Loucy (cell line): ENCODE data around the gene TFCP2L1.

Experiments
- H2AFZ ChIP-seq: fragments of 200-600 bp; sonication (generic); 2 replicates; pipeline ENCODE4 v1.6.0; 2016; ENCODE audit warnings: antibody characterized with exemption, mild to moderate bottlenecking, low read length, moderate library complexity
- H3F3A ChIP-seq: fragments of 200-600 bp; 2 replicates; pipeline ENCODE4 v1.6.0; 2016; ENCODE audit warnings: antibody characterized with exemption, low read depth, mild to moderate bottlenecking
- H3K27me3 ChIP-seq: fragments of 200-600 bp; sonication (generic); 2 replicates; pipeline ENCODE4 v1.6.1; 2014; ENCODE audit warnings: low read length, mild to moderate bottlenecking; ENCODE audit not compliant: insufficient read depth, poor library complexity, severe bottlenecking
- H3K36me3 ChIP-seq: fragments of 200-600 bp; sonication (generic); 2 replicates; pipeline ENCODE4 v1.6.1; 2016; ENCODE audit warnings: low read length; ENCODE audit not compliant: insufficient read depth
- H3K4me1 ChIP-seq: fragments of 200-600 bp; sonication (generic); 2 replicates; pipeline ENCODE4 v1.5.1; 2014; ENCODE audit warnings: low read length, mild to moderate bottlenecking; ENCODE audit not compliant: insufficient read depth, poor library complexity, severe bottlenecking
- H3K4me2 ChIP-seq: fragments of 200-600 bp; sonication (generic); 2 replicates; pipeline ENCODE4 v1.6.0; 2014; ENCODE audit warnings: antibody characterized with exemption, low read length, low read depth, mild to moderate bottlenecking; ENCODE audit not compliant: poor library complexity, severe bottlenecking
- H3K4me3 ChIP-seq: fragments of 200-600 bp; sonication (generic); 2 replicates; pipeline ENCODE4 v1.5.1; 2014; ENCODE audit warnings: low read length, mild to moderate bottlenecking, mixed read lengths; ENCODE audit not compliant: poor library complexity, severe bottlenecking
- H3K79me2 ChIP-seq: fragments of 200-600 bp; sonication (generic); 2 replicates; pipeline ENCODE4 v1.6.1; 2014; ENCODE audit warnings: low read length; ENCODE audit not compliant: insufficient read depth
- H3K9ac ChIP-seq: fragments of 200-600 bp; sonication (generic); 2 replicates; pipeline ENCODE4 v1.6.0; 2014; ENCODE audit warnings: mild to moderate bottlenecking, low read depth, low read length, moderate library complexity; ENCODE audit not compliant: poor library complexity, severe bottlenecking
- H3K9me2 ChIP-seq: fragments of 200-600 bp; sonication (generic); replicated peaks from 2 replicates; pipeline ENCODE4 v1.6.1; 2016; ENCODE audit warnings: low read depth, low read length, mixed read lengths
- H3K9me3 ChIP-seq: fragments of 200-600 bp; sonication (generic); 2 replicates; pipeline ENCODE4 v1.6.1; 2014; ENCODE audit warnings: mild to moderate bottlenecking, antibody characterized with exemption, low read length, low read depth; ENCODE audit not compliant: insufficient read depth
- H4K20me1 ChIP-seq: fragments of 200-600 bp; sonication (generic); 2 replicates; pipeline ENCODE4 v1.6.0; 2014; ENCODE audit warnings: antibody characterized with exemption, low read length, mild to moderate bottlenecking; ENCODE audit not compliant: insufficient read depth, poor library complexity, severe bottlenecking
- CTCF ChIP-seq: fragments of 200-600 bp; sonication (generic); conservative IDR thresholded peaks from 2 replicates; pipeline ENCODE4 v1.5.1; 2014; ENCODE audit warnings: mild to moderate bottlenecking, antibody characterized with exemption, low read length
- EZH2phosphoT487 ChIP-seq: fragments of 200-600 bp; IDR thresholded peaks from 2 replicates; pipeline ENCODE4 v1.6.1; 2018; ENCODE audit warnings: antibody characterized with exemption, mild to moderate bottlenecking, moderate library complexity, borderline replicate concordance

Gene TFCP2L1

GRCh38 chr2:121220995-121221394, 64.0 kb downstream of the TFCP2L1 start:
- no peaks in the 10 kb centered on the region for H3K36me3 ChIP-seq
- no peaks in the 10 kb centered on the region for H3F3A ChIP-seq
- no peaks in the 10 kb centered on the region for H3K4me1 ChIP-seq
- H4K20me1 ChIP-seq: no peaks in the 10 kb centered on the region
- no peak overlapping the region for H3K9ac ChIP-seq
- H3K9me2 ChIP-seq: no peaks in the 10 kb centered on the region
- no peaks in the 10 kb centered on the region for H3K9me3 ChIP-seq
- H3K27me3 ChIP-seq: no peaks in the 10 kb centered on the region
- no peak overlapping the region for H3K4me3 ChIP-seq
- no peak overlapping the region for H3K4me2 ChIP-seq
- TF ChIP-seq CTCF (no peak), EZH2phosphoT487 (no peak)
- H2AFZ ChIP-seq: no peak overlapping the region
- no peaks in the 10 kb centered on the region for H3K79me2 ChIP-seq

- no peaks in the 10 kb centered on the region for H3F3A ChIP-seq
- H3K27me3 ChIP-seq: no peaks in the 10 kb centered on the region
- H4K20me1 ChIP-seq: no peaks in the 10 kb centered on the region
- H3K9me2 ChIP-seq: no peaks in the 10 kb centered on the region
- H2AFZ ChIP-seq: no peak overlapping the region
- no peak overlapping the region for H3K9ac ChIP-seq
- no peaks in the 10 kb centered on the region for H3K36me3 ChIP-seq
- no peaks in the 10 kb centered on the region for H3K4me1 ChIP-seq
- TF ChIP-seq CTCF: no peak
- TF ChIP-seq EZH2phosphoT487: no peak
- H3K79me2 ChIP-seq: no peaks in the 10 kb centered on the region
- H3K9me3 ChIP-seq: no peaks in the 10 kb centered on the region
- no peak overlapping the region for H3K4me2 ChIP-seq
- H3K4me3 ChIP-seq: no peak overlapping the region
These were observed 65.1 kb downstream of the TFCP2L1 start for GRCh38 chr2:121219866-121220265.

GRCh38 chr2:121218386-121218938, 66.5 kb downstream of the TFCP2L1 start:
- H3K9me3 ChIP-seq: no peaks in the 10 kb centered on the region
- H3K9me2 ChIP-seq: no peaks in the 10 kb centered on the region
- H3K4me3 ChIP-seq: no peak overlapping the region
- H3K27me3 ChIP-seq: no peaks in the 10 kb centered on the region
- H3K36me3 ChIP-seq: no peaks in the 10 kb centered on the region
- H4K20me1 ChIP-seq: no peaks in the 10 kb centered on the region
- no peak overlapping the region for H2AFZ ChIP-seq
- no peak overlapping the region for H3K9ac ChIP-seq
- H3K4me2 ChIP-seq: no peak overlapping the region
- H3K4me1 ChIP-seq: no peaks in the 10 kb centered on the region
- H3K79me2 ChIP-seq: no peaks in the 10 kb centered on the region
- no peaks in the 10 kb centered on the region for H3F3A ChIP-seq
- TF ChIP-seq CTCF (no peak), EZH2phosphoT487 (no peak)
